GM13977 (cell line): ENCODE measurements around the gene SLCO2A1.
A peak's percentile ranks its signal among the peaks of the same experiment; 100 is the strongest.

Source experiments
- DNase-seq: peaks from one replicate; pipeline ENCODE4 v3.0.0; 2012; ENCODE audit warnings: low spot score
- CTCF ChIP-seq: IDR thresholded peaks from 2 replicates; pipeline ENCODE4 v1.5.1; 2012; ENCODE audit warnings: mild to moderate bottlenecking, control low read depth; ENCODE audit not compliant: insufficient read depth; ENCODE audit errors: extremely low read depth, missing control alignments
- in situ Hi-C: fragments of 300-500 bp; cut with MboI; formaldehyde crosslinking; loops from one replicate; pipeline ENCODE4 v1.12.0; 2022; ENCODE audit warnings: low sequenced_read_pairs, low pct_unique_long_range_greater_than_20kb, mixed read lengths, inconsistent platforms; ENCODE audit not compliant: unreplicated experiment

SLCO2A1 gene

GRCh38 chr3:133927540-133928066 is 102.1 kb downstream of the SLCO2A1 start:
- in situ Hi-C loops, result loop anchor here (10.0 to 25.0 kb wide), 2 partner anchors 103 to 535 kb away; no protein-coding TSS in a partner anchor
- DNase-seq, result peak; percentile 92
- TF ChIP-seq CTCF, result peak; percentile 92

- DNase-seq, result no peak
- TF ChIP-seq CTCF, result no peak
- in situ Hi-C loops, result loop anchor here (10.0 to 25.0 kb wide), 2 partner anchors 102 to 535 kb away; no protein-coding TSS in a partner anchor
These were observed 102.8 kb downstream of the SLCO2A1 start for GRCh38 chr3:133926736-133927539.

GRCh38 chr3:133925960-133926735 is 103.6 kb downstream of the SLCO2A1 start:
- no peak for TF ChIP-seq CTCF
- in situ Hi-C loops, result loop anchor here (10.0 to 25.0 kb wide), 2 partner anchors 101 to 536 kb away; no protein-coding TSS in a partner anchor
- no peak for DNase-seq

- in situ Hi-C loops, result loop anchor here (10.0 kb wide), 1 partner anchor 99 kb away; no protein-coding TSS in a partner anchor
- no peak for TF ChIP-seq CTCF
- no peak for DNase-seq
These were observed 105.7 kb downstream of the SLCO2A1 start for GRCh38 chr3:133924041-133924440.

GRCh38 chr3:133921592-133921991 is 108.1 kb downstream of the SLCO2A1 start:
- in situ Hi-C loops, result loop anchor here (10.0 kb wide), 1 partner anchor 97 kb away; no protein-coding TSS in a partner anchor
- no peak for DNase-seq
- TF ChIP-seq CTCF, result no peak

- DNase-seq, result no peak
- TF ChIP-seq CTCF, result no peak
- in situ Hi-C loops, result no loop called here
These were observed 112.6 kb downstream of the SLCO2A1 start for GRCh38 chr3:133917144-133917543.
